Posterior vena cava (tissue), 2 donors: ENCODE results near the gene ZNF865. TPM values are rescaled to one million over a fixed set of nuclear protein-coding genes. Genes with fewer than 3 reads are reported as not detected.

ENCODE experiments used
- total RNA-seq, 2 donors: library from RNA; stranded (reverse); fragmentation: NEBNext Ultra II Directional; extraction: Animal tissue kit (Norgen Biotek cat#: 25700); gene quantifications; one replicate each; pipeline ENCODE4 v1.2.1, GENCODE V29; 2021
- donor health status: DM: yes; HTN: yes; CAD: no.
- donor health status: DM: yes; HTN: yes; CAD: no.

ZNF865 gene
- total RNA-seq, 2 donors from 2014 or later: 10.1 to 12.6 TPM

Other genes starting within 250 kb of the ZNF865 start
- gene GARIN5B, start 242.4 kb upstream of the ZNF865 start, total RNA-seq: not detected
- not detected for gene IL11, start 235.2 kb upstream of the ZNF865 start, total RNA-seq
- gene TMEM190, start 228.8 kb upstream of the ZNF865 start, total RNA-seq: not detected
- under 1 TPM; 0.69 to 0.90 TPM for gene TMEM238, start 221.4 kb upstream of the ZNF865 start, total RNA-seq
- 1,000 to 10,000 TPM in 1 of 2 donors, 100 to 1,000 TPM in 1; 882 to 1,056 TPM for gene RPL28, start 219.7 kb upstream of the ZNF865 start, total RNA-seq
- gene UBE2S, start 197.9 kb upstream of the ZNF865 start, total RNA-seq: 10 to 100 TPM; 17.6 to 23.3 TPM
- gene SHISA7, start 162.3 kb upstream of the ZNF865 start, total RNA-seq: not detected
- gene ISOC2, start 144.0 kb upstream of the ZNF865 start, total RNA-seq: 10 to 100 TPM; 23.1 to 25.1 TPM
- not detected for gene C19orf85, start 140.9 kb upstream of the ZNF865 start, total RNA-seq
- gene ZNF628, start 129.0 kb upstream of the ZNF865 start, total RNA-seq: 1 to 10 TPM; 5.7 to 7.9 TPM
- gene NAT14, start 120.5 kb upstream of the ZNF865 start, total RNA-seq: 10 to 100 TPM; 15.8 to 16.3 TPM
- 10 to 100 TPM; 32.4 to 40.6 TPM for gene SSC5D, start 117.2 kb upstream of the ZNF865 start, total RNA-seq
- gene SBK2, start 68.5 kb upstream of the ZNF865 start, total RNA-seq: not detected
- gene SBK3, start 60.1 kb upstream of the ZNF865 start, total RNA-seq: not detected
- gene ZNF579, start 24.8 kb upstream of the ZNF865 start, total RNA-seq: 1 to 10 TPM; 7.4 to 7.6 TPM
- gene FIZ1, start 6.1 kb upstream of the ZNF865 start, total RNA-seq: 1 to 10 TPM; 7.8 to 9.7 TPM
- gene ZNF524, start 5.4 kb upstream of the ZNF865 start, total RNA-seq: 10 to 100 TPM; 10.6 to 11.1 TPM
- 1 to 10 TPM; 3.6 to 4.3 TPM for gene ZNF784, start 18.9 kb downstream of the ZNF865 start, total RNA-seq
- 10 to 100 TPM; 32.0 to 36.7 TPM for gene ZNF580, start 35.4 kb downstream of the ZNF865 start, total RNA-seq
- gene ZNF581, start 38.0 kb downstream of the ZNF865 start, total RNA-seq: 10 to 100 TPM in 1 of 2 donors, 1 to 10 TPM in 1; 8.0 to 12.0 TPM
- 10 to 100 TPM in 1 of 2 donors, 1 to 10 TPM in 1; 8.6 to 13.6 TPM for gene CCDC106, start 42.6 kb downstream of the ZNF865 start, total RNA-seq
- gene U2AF2, start 49.4 kb downstream of the ZNF865 start, total RNA-seq: 10 to 100 TPM; 89.3 to 91.7 TPM
- 10 to 100 TPM; 75.5 to 76.4 TPM for gene EPN1, start 69.6 kb downstream of the ZNF865 start, total RNA-seq
- gene NLRP9, start 132.8 kb downstream of the ZNF865 start, total RNA-seq: not detected
- gene RFPL4A, start 153.4 kb downstream of the ZNF865 start, total RNA-seq: not detected
- gene RFPL4AL1, start 163.5 kb downstream of the ZNF865 start, total RNA-seq: not detected
- gene NLRP11, start 226.4 kb downstream of the ZNF865 start, total RNA-seq: not detected
- gene NLRP4, start 230.9 kb downstream of the ZNF865 start, total RNA-seq: not detected